Bladder microvascular endothelial cell (primary cell): ENCODE results near the gene SHISA7. TPM values are rescaled to one million over a fixed set of nuclear protein-coding genes. Genes with fewer than 3 reads are reported as not detected.

ENCODE experiments used
- total RNA-seq: library from RNA; depleted of rRNA; stranded (reverse); fragments of >200 nt; gene quantifications from 2 replicates; pipeline ENCODE4 v1.2.3, GENCODE V29; 2014

The SHISA7 gene
- total RNA-seq: not detected in 2 replicates

GRCh38 chr19:55443045-55443823 is at the start of gene SHISA7:
SHISA7 (minus strand) TSS chr19:55443300; CDS start chr19:55442863, 437 bp downstream.

DNA sequence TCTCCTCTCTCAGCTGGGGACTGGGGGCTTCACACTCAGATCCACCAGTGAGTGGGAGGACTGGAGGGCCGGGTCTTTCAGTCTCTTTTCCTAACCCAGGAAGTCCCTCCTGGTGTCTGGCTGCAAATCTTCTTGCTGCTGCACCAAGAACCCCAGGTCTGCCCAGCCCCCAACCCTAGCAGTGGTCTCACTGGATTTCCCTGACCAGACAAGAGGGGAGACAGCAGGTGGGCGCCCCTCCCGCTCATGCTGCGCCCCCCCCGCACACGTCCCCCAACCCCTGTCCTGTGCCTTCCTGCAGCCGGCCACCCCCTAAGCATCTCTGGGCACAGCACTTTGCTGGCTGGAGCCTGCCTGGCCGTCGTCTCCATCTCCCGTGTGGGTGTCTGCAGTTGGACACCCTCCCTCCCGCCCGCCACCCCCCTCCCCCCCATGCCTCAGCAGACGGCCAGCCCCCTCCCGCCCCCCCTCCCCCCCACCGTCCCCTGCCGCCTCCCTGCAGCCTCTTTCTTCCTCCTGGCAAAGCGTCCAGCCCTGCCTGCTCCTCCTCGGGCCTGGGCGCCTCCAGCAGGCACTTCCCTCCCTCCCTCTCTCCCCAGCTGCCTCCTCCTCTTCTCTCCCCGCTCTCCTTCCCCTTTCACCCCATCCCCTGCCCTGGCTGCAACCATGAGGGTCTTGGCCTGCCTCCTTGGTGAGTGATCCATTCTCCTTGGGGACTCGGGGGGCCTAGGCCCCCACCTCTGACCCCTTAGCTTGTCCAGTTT is 45.0 kb upstream of the SHISA7 start, which contains the start of gene SSC5D:
Gene SSC5D, plus strand, starts transcription at position 513 of the 764 bp plus-strand sequence. Its CDS starts 154 bp downstream, at position 667.

GRCh38 chr19:55484593-55485438 is 41.7 kb upstream of the SHISA7 start, which contains the start of gene NAT14:
NAT14 (plus strand) TSS chr19:55485188; CDS start chr19:55485709, 521 bp downstream.

DNA sequence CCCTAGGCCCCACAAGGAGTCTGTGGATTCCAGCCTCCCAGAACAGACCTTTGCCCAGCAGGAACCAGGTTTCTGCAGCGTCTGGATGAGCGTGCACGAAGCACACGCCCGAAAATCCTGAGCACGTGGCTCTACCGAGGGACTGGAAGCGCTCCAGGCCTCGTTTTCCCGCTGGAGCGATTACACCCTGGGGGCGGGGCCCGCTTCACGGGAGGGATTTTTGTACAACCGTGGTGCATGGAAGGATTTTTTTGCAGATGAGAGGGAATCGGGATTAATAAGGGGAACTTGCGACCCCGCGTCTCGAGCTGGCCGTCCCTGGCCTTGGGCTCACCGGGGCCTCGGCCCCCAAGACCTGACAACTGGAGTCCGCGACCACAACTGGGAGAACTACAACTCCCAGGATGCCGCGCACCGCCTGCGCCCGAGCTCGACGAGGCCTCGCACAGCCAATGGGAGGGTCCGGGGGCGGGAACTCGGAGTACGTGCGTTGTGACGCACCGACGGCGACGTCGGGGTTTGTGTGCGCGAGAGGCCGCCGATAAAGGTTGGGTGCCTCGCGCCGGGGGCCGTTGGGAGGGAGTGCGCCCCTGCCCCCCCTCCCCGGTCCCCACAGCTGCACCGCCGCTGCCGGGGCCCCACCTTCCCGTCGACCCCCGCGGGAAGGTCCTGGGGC is 33.1 kb upstream of the SHISA7 start, which contains the start of gene ZNF628:
Gene ZNF628, plus strand, starts transcription at position 518 of the 676 bp plus-strand sequence. CDS start 3,294 bp downstream, outside the sequence.

DNA sequence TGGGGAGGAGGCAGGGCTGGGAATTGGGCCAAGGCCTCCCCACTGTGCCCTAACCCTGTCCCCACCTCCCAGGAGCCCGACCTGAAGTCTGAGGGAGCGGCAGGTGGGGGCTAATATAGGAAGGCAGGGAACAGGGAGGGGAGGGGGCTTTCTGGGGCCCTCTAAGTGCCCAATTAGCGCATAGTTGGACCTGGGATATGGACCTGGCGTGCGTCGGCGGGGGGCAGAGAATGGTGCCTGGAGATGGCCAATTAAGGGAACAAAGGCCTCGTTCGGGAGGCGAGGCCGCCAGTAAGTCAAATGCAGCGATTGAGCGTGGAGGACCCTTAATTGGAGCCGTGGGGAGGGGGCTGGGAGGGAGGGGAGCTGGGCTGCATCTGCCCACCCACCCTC is 21.6 kb upstream of the SHISA7 start, which contains the start of gene C19orf85:
Gene C19orf85, minus strand, starts transcription at position 90 of the 393 bp plus-strand sequence. CDS start 197 bp downstream, outside the sequence.

DNA sequence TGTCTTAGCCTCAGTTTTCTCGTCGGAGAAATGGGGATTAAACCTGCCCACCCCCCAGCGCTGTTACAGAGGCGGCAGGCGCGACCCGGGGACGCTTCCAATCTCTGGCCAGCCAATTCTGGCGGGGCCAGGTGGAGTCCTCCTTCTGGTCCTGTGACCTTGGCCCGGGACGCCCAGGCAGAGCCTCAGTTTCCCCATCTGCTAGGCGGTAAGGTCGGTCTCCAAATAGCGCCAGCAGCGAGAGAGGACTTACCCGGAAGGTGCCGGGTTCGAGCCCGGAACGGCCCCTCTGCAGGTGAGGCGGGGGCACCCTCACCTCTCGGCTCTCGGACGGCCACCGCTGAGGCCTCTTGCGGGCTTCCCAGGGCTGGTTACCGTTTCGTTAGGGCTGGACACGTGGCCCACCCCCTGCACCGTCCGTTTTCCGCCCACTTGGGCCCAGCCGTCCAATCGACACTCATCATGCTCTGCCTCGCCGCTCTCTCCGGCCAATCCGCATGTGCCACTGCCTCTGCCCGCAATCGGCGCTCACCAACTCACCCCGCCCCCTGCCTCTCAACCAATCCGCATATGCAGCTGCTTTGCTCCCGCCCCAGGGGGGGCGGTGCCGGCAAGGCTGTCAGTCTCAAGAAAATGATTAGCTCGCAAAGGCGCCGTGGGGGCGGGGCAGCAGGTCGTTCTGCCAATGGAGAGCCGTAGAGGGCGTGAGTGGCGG is 18.3 kb upstream of the SHISA7 start, which contains the start of gene ISOC2:
Gene ISOC2, minus strand, starts transcription at position 384 of the 715 bp plus-strand sequence. CDS start 5,156 bp downstream, outside the sequence.

GRCh38 chr19:55407550-55407799 is 35.6 kb downstream of the SHISA7 start, which contains the start of gene UBE2S:
UBE2S (minus strand) TSS chr19:55407788; CDS start chr19:55407589, 199 bp downstream.

GRCh38 chr19:55385724-55386492 is 57.2 kb downstream of the SHISA7 start, which contains the start of gene RPL28:
RPL28 (plus strand) TSS chr19:55385932; CDS start chr19:55386358, 426 bp downstream.

DNA sequence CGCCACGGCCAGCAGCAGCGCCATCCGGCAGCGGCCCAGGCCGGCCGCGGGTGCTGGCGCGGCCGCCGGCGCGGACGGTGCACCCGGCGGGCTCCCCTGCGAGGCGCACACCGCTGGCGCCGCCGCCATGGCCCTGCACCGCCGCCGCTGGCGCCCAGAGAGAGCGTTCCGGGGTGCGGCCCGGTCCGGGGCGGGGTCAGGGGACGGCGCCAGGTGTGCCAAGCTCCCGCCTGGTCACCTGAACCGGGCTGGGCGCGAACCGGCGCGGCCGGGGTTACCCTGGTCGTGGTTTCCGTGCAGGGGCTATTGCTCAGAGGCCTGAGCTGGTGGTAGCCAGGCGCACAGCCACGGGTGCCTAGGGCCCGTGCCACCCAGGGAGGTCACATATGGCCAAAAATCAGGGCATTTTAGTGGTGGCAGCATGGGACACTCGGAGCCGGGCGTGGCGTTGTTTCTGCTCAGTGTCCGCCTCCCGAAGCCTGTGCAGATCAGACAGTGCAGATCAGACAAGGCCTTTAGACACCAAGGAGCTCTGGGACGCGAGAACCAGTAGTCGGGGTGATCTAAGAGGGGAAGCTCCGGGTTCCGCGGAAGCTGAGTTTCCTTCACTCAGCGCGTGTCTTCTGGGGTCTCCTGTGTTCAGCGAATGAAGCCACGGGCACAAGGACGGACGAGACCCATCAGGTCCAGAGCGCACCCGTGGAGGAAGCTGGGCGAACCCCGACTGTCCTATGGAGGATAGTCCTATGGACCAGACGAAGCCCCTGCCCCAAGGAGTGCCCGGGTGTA is 58.8 kb downstream of the SHISA7 start, which contains the start of gene TMEM238:
Gene TMEM238, minus strand, starts transcription at position 162 of the 789 bp plus-strand sequence. Its CDS starts 33 bp downstream, at position 129.

Other genes starting within 250 kb of the SHISA7 start
- gene PTPRH, start 233.8 kb downstream of the SHISA7 start, total RNA-seq: 0.25 and 0.65 TPM in 2 replicates
- 0.32 and 1.0 TPM in 2 replicates for gene TMEM86B, start 214.5 kb downstream of the SHISA7 start, total RNA-seq
- 20.4 and 44.2 TPM in 2 replicates for gene PPP6R1, start 184.3 kb downstream of the SHISA7 start, total RNA-seq
- 21.5 and 23.5 TPM in 2 replicates for gene HSPBP1, start 163.2 kb downstream of the SHISA7 start, total RNA-seq
- 0.49 and 0.82 TPM in 2 replicates for gene BRSK1, start 159.3 kb downstream of the SHISA7 start, total RNA-seq
- gene TMEM150B, start 118.0 kb downstream of the SHISA7 start, total RNA-seq: not detected in 2 replicates
- 3.9 and 6.2 TPM in 2 replicates for gene KMT5C, start 103.4 kb downstream of the SHISA7 start, total RNA-seq
- not detected in 2 replicates for gene COX6B2, start 88.6 kb downstream of the SHISA7 start, total RNA-seq
- not detected in 2 replicates for gene GARIN5B, start 80.0 kb downstream of the SHISA7 start, total RNA-seq
- under 0.01 TPM in 1 of 2 replicates, not detected in the other for gene IL11, start 72.8 kb downstream of the SHISA7 start, total RNA-seq
- not detected in 2 replicates for gene TMEM190, start 66.5 kb downstream of the SHISA7 start, total RNA-seq
- gene TMEM238, start 59.0 kb downstream of the SHISA7 start, total RNA-seq: not detected in 2 replicates
- 170 and 234 TPM in 2 replicates for gene RPL28, start 57.4 kb downstream of the SHISA7 start, total RNA-seq
- gene UBE2S, start 35.5 kb downstream of the SHISA7 start, total RNA-seq: 31.8 and 82.4 TPM in 2 replicates
- 38.4 and 40.0 TPM in 2 replicates for gene ISOC2, start 18.3 kb upstream of the SHISA7 start, total RNA-seq
- not detected in 2 replicates for gene C19orf85, start 21.5 kb upstream of the SHISA7 start, total RNA-seq
- 0.81 and 1.8 TPM in 2 replicates for gene ZNF628, start 33.3 kb upstream of the SHISA7 start, total RNA-seq
- 9.4 and 9.8 TPM in 2 replicates for gene NAT14, start 41.9 kb upstream of the SHISA7 start, total RNA-seq
- 0.16 and 0.31 TPM in 2 replicates for gene SSC5D, start 45.1 kb upstream of the SHISA7 start, total RNA-seq
- not detected in 2 replicates for gene SBK2, start 93.8 kb upstream of the SHISA7 start, total RNA-seq
- gene SBK3, start 102.2 kb upstream of the SHISA7 start, total RNA-seq: 0.13 and 0.16 TPM in 2 replicates
- gene ZNF579, start 137.5 kb upstream of the SHISA7 start, total RNA-seq: 2.1 and 3.0 TPM in 2 replicates
- gene FIZ1, start 156.2 kb upstream of the SHISA7 start, total RNA-seq: 1.3 and 3.1 TPM in 2 replicates
- gene ZNF524, start 157.0 kb upstream of the SHISA7 start, total RNA-seq: 9.5 and 10.5 TPM in 2 replicates
- 0.97 and 1.5 TPM in 2 replicates for gene ZNF865, start 162.3 kb upstream of the SHISA7 start, total RNA-seq
- 3.9 and 4.7 TPM in 2 replicates for gene ZNF784, start 181.3 kb upstream of the SHISA7 start, total RNA-seq
- 1.5 and 2.9 TPM in 2 replicates for gene ZNF580, start 197.7 kb upstream of the SHISA7 start, total RNA-seq
- 11.5 and 18.0 TPM in 2 replicates for gene ZNF581, start 200.3 kb upstream of the SHISA7 start, total RNA-seq
- 5.3 and 11.0 TPM in 2 replicates for gene CCDC106, start 204.9 kb upstream of the SHISA7 start, total RNA-seq
- 94.9 and 152 TPM in 2 replicates for gene U2AF2, start 211.7 kb upstream of the SHISA7 start, total RNA-seq
- 22.2 and 199 TPM in 2 replicates for gene EPN1, start 231.9 kb upstream of the SHISA7 start, total RNA-seq